ENCODE measurements around the gene PRKCH. TPM values are rescaled to one million over a fixed set of nuclear protein-coding genes. Genes with fewer than 3 reads are reported as not detected.

Gene PRKCH
- total RNA-seq, 2 experiments from 2014 or later, result 0.85 to 2.3 TPM

DNA sequence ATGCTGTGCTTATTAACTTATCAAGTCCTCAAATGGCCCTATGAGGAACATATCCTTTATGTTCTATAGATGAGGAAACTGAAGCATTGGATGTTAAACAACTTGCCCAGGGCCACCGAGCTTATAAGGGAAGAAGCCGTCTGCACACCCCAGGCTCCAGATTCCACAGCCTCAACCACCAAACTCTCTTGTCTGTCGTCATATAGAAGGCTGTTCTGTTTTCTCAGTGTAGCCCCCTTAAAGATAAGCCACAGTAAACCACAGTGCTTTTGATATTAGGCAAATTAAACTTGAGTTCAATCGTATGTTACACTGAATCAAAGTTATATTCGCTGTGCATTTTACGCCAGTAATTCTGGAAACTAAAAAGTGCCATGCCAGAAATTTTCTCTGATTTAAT, 116.7 kb downstream of the PRKCH start:
- Histone ChIP-seq H3K27ac (ENCODE audit: low read depth, low read length, poor library complexity, severe bottlenecking) (no peak overlapping the region), H3K4me3 (ENCODE audit: low read depth, low read length, poor library complexity, severe bottlenecking) (no peak overlapping the region), H3K79me2 (ENCODE audit: insufficient read depth, low read depth, low read length) (no peaks in the 10 kb centered on the region), H3K9me3 (ENCODE audit: low read length) (no peaks in the 10 kb centered on the region), H3K4me1 (ENCODE audit: insufficient read depth, low read length, poor library complexity, severe bottlenecking) (no peaks in the 10 kb centered on the region), H3K36me3 (ENCODE audit: insufficient read depth, low read length) (no peaks in the 10 kb centered on the region), H4K20me1 (ENCODE audit: insufficient read depth, low read length) (no peaks in the 10 kb centered on the region), H3K4me2 (ENCODE audit: low read length) (no peak overlapping the region), H3K9me2 (ENCODE audit: insufficient read depth, low read length) (no peaks in the 10 kb centered on the region), H2AFZ (ENCODE audit: low read length) (no peak overlapping the region)
- TF ChIP-seq, protein P1, sequence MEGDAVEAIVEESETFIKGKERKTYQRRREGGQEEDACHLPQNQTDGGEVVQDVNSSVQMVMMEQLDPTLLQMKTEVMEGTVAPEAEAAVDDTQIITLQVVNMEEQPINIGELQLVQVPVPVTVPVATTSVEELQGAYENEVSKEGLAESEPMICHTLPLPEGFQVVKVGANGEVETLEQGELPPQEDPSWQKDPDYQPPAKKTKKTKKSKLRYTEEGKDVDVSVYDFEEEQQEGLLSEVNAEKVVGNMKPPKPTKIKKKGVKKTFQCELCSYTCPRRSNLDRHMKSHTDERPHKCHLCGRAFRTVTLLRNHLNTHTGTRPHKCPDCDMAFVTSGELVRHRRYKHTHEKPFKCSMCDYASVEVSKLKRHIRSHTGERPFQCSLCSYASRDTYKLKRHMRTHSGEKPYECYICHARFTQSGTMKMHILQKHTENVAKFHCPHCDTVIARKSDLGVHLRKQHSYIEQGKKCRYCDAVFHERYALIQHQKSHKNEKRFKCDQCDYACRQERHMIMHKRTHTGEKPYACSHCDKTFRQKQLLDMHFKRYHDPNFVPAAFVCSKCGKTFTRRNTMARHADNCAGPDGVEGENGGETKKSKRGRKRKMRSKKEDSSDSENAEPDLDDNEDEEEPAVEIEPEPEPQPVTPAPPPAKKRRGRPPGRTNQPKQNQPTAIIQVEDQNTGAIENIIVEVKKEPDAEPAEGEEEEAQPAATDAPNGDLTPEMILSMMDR (conservative IDR thresholded peaks at IDR 0.05; ENCODE audit: low read length), result no peak
- no peak for TF ChIP-seq EZH2phosphoT487 (IDR thresholded peaks at IDR 0.05; ENCODE audit: borderline replicate concordance, low read depth, low read length)
- CTCF ChIA-PET (ENCODE audit: unreplicated experiment), result no interaction called here
- no peak for DNase-seq (ENCODE audit: low spot score)
- no TSS peak for BruUV-seq (replicated peaks)
- intact Hi-C loops (cut with micrococcal nuclease; ENCODE audit: unreplicated experiment), result no loop called here
- POLR2A ChIA-PET, result interaction anchor here (0.5 kb wide), 1 partner anchor 396 kb away, joined by 4 read pairs; no protein-coding TSS in a partner anchor

DNA sequence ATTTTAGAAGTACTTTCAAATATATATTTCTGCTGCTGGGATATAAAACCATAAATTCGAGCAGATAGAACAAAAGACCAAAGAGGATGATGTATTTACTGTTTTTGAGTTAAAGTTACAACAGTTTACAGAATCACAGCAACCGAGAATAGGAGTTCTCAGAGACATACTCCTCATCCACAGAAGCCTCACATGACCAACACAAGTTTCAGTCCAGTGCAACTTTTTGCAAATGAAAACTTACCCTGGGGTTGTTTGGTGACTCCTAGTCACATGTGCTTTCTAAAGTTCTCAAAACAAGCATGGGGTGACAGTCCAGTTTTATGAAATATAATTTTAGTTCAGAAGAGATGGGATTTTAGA, 117.1 kb downstream of the PRKCH start:
- Histone ChIP-seq H3K79me2 (ENCODE audit: insufficient read depth, low read depth, low read length) (no peaks in the 10 kb centered on the region), H4K20me1 (ENCODE audit: insufficient read depth, low read length) (no peaks in the 10 kb centered on the region), H2AFZ (ENCODE audit: low read length) (0 out of 2 replicates have a peak overlapping the region, but pooled peaks have one; percentile 22), H3K4me1 (ENCODE audit: insufficient read depth, low read length, poor library complexity, severe bottlenecking) (no peaks in the 10 kb centered on the region), H3K27ac (ENCODE audit: low read depth, low read length, poor library complexity, severe bottlenecking) (no peak overlapping the region), H3K9me3 (ENCODE audit: low read length) (no peaks in the 10 kb centered on the region), H3K36me3 (ENCODE audit: insufficient read depth, low read length) (no peaks in the 10 kb centered on the region), H3K9me2 (ENCODE audit: insufficient read depth, low read length) (no peaks in the 10 kb centered on the region), H3K4me2 (ENCODE audit: low read length) (no peak overlapping the region), H3K4me3 (ENCODE audit: low read depth, low read length, poor library complexity, severe bottlenecking) (no peak overlapping the region)
- no TSS peak for BruUV-seq (replicated peaks)
- TF ChIP-seq, protein P1 (conservative IDR thresholded peaks at IDR 0.05; ENCODE audit: low read length), result no peak
- no peak for TF ChIP-seq EZH2phosphoT487 (IDR thresholded peaks at IDR 0.05; ENCODE audit: borderline replicate concordance, low read depth, low read length)
- no peak for DNase-seq (ENCODE audit: low spot score)
- intact Hi-C loops (cut with micrococcal nuclease; ENCODE audit: unreplicated experiment), result no loop called here
- CTCF ChIA-PET (ENCODE audit: unreplicated experiment), result no interaction called here
- POLR2A ChIA-PET, result no interaction called here

DNA sequence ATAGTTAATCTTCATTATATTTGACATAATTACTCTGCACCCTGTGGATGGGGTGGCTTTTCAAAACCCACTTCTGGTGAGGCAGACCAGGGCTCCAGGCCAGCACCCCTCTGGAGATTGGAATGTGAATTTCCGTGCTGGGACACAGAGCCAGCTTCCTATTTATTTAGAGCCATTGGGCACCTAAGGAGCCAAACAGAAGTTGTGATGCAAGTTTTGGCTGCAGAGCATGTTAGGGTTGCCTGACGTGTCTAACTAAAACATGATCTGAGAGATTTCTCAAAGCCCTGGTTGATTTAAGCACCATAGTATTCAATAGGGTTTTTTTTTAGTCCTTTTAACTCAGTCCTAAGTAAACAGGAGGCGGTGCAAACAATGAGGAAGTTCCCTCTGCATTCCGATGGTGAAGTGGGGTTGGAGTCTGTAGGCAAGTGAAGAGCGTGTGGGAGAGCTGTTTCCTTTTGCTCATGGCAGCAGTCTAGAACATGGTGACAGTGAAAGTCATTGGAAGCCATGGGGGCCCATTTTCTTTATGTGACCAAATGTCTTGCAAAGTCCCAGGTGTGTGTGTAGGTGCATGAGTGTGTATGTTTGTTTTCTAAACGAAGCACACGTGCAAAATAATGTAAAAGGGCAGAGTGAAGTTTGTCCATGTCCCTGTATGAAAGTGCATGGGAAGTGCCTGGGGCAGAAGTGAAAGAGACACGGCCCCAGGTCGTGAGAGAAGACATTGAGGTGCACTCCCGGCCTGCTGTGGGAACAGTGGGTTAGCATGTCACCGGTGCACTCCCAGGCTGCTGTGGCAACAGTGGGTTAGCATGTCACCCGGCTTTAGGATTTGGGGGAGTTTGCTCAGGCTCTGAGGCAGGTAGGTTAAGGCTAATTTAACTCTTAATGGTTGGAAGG, 117.7 kb downstream of the PRKCH start:
- Histone ChIP-seq H3K27ac (ENCODE audit: low read depth, low read length, poor library complexity, severe bottlenecking) (no peak overlapping the region), H3K4me2 (ENCODE audit: low read length) (no peak overlapping the region; the same call in 1 of the 2 replicates), H3K36me3 (ENCODE audit: insufficient read depth, low read length) (no peaks in the 10 kb centered on the region), H3K4me3 (ENCODE audit: low read depth, low read length, poor library complexity, severe bottlenecking) (no peak overlapping the region), H3K9me3 (ENCODE audit: low read length) (no peaks in the 10 kb centered on the region), H3K4me1 (ENCODE audit: insufficient read depth, low read length, poor library complexity, severe bottlenecking) (no peaks in the 10 kb centered on the region), H3K9me2 (ENCODE audit: insufficient read depth, low read length) (no peaks in the 10 kb centered on the region), H4K20me1 (ENCODE audit: insufficient read depth, low read length) (no peaks in the 10 kb centered on the region), H2AFZ (ENCODE audit: low read length) (0 out of 2 replicates have a peak overlapping the region, but pooled peaks have one; percentile 22), H3K79me2 (ENCODE audit: insufficient read depth, low read depth, low read length) (no peaks in the 10 kb centered on the region)
- TF ChIP-seq, protein P1 (conservative IDR thresholded peaks at IDR 0.05; ENCODE audit: low read length), result no peak
- TF ChIP-seq EZH2phosphoT487 (IDR thresholded peaks at IDR 0.05; ENCODE audit: borderline replicate concordance, low read depth, low read length), result no peak
- intact Hi-C loops (cut with micrococcal nuclease; ENCODE audit: unreplicated experiment), result no loop called here
- POLR2A ChIA-PET, result no interaction called here
- no peak for DNase-seq (ENCODE audit: low spot score)
- CTCF ChIA-PET (ENCODE audit: unreplicated experiment), result no interaction called here
- no TSS peak for BruUV-seq (replicated peaks)
